Eye (tissue), 1 donor: ENCODE data around the gene SLC7A9.
"Not testable (repeated sequence)": the region's sequence is repeated elsewhere in the genome, so short reads cannot be mapped to it uniquely, and the experiment has no call there.

Experiments used
- DNase-seq: peaks from one replicate; pipeline ENCODE4 v3.0.0-alpha.2; 2015

Gene SLC7A9

DNA sequence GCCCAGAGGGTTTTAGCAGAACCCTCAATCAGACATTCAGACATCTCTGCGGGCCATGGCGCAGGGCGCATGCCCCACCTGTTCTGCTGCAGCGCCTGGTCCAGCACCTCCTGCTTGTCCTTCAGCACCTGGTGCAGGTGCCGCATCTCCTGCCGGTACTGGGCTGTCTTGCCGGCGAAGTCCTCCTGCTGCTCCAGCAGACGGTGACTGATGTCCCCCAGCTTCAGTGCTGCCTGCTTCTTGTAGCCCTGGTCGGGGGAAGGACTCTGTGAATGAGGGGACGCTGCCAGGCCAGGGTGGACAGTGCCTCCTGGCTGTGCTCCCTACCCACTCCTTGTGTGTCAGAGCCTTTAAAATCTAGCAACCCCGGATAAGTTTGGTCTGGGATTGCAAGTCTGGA is 12.2 kb upstream of the SLC7A9 start:
- DNase-seq, result no peak

DNA sequence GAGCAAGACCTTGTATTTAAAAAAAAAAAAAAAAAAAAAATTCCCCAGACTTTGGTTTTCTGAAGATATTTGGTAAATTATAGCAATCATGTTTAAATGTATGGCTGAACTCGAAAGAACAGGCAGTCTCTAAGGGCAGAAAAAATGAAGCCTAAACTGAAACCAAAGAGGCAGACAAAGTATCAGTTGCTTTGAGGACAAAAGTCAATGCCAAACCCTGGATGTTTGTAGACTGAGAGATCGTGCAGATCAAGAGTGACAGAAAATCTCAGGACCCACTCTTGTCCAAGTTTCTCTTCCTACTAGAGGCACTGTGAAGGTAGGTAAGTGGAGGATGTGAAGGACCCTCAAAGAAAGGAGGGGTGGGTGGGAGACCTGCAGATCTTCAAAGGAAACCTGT is 11.1 kb upstream of the SLC7A9 start:
- no peak for DNase-seq

DNA sequence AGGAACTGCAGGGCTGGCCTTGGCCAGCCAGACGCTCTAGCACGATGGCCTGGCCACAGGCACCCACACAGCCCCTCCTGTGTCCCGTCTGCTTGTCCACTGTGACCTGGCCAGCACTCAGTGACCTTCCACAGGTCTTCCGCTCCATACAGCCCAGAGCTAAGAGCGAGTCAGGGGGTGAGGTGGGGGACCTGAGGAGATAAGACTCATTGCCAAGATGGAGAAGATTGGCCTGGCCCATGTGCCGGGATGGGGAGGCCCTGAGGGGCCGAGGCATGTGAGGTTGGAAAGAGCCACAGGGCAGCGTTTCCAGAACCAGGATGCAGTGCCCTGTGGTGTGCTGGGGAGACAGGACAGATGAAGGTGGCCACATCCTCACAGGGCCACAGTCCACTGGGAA is 10.2 kb upstream of the SLC7A9 start:
- no peak for DNase-seq

DNA sequence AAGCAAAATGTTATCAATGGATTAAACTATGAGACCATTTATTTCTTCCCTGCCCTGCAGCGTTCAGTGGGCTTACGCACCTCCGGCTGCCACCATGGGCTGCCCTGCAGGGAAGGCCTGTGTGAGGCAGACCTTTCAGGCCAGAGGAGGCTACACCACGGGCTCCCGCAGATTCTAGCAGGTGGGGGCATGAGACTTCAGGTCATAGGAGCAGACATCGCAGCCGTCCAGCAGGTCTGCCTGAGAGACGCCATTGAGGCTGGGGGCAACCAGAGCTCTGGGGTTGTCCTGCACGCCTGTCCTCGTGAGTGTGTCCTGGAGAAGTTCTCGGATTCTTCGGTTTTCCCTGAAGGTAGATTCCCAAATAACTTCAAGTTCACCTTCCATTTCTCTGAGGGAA is 9.4 kb upstream of the SLC7A9 start:
- no peak for DNase-seq

DNA sequence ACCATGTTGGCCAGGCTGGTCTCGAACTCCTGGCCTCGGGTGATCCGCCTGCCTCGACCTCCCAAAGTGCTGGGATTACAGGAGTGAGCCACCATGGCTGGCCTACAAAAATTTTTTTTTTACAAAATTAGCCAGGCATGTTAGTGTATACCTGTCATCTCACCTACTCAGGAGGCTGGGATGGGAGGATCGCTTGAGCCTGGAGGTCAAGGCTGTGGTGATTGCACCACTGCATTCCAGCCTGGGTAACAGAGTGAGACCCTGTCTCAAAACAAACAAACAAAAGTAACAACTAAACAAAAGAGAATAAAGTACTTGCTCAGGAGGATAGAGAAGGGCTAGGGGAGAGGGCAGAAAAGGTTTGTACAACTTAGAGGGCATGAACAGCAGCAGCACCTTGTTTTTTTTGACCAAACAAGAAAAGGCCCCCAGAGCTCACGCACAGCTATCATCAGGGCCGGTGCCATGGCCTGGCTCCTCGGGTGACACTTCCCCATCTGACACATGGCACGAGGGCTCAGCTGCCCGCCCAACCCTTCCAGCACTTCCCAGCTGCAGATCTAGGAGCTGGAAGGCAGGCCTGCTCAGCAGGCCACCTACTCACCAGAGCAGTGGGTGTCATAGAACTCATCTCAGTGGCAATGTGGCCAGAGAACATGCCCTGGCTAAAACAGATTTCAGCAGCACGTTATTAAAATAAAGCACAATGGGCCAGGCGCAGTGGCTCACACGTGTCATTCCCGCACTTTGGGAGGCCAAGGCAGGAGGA is 8.6 kb upstream of the SLC7A9 start:
- no peak for DNase-seq

DNA sequence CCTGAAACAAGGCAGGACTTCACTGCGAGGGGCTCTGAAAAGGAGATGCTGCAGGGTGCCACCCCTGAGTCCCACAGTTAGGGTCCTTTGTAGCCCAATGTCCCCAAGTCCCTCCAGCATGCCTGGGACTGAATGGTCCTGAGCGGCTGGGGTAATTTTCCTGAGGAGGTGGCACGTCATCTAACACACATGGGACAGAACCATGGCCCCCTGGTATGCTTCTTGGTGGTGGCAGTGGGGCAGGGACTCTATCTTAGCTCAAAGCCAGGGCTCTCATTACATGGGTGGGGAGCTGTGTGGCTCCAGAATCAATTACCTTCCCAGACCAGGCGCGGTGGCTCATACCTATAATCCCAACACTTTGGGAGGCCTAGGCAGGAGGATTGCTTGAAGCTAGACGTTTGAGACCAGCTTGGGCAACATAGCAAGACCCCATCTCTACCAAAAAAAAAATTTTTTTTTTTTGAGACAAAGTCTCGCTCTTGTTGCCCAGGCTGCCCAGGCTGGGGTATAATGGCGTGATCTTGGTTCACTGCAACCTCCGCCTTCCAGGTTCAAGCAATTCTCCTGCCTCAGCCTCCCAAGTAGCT is 7.9 kb upstream of the SLC7A9 start:
- no peak for DNase-seq

DNA sequence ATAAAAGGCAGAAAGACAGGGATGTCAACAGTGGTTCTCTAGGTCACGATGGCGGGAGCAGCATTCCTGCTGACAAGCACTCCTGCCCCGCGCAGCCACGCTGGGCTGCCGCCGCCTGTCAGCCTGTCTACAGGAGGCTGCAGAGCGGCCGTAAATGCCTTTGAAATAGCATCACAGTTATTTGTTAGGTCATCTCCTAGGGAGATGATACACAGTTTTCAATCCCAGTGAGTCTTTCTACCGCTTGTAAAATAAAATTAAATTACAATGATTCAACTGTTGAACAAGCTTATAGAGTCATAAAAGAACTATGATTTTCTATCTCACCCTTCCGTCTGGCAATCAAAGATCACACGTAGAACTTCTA is 7.3 kb upstream of the SLC7A9 start:
- DNase-seq, result no peak

DNA sequence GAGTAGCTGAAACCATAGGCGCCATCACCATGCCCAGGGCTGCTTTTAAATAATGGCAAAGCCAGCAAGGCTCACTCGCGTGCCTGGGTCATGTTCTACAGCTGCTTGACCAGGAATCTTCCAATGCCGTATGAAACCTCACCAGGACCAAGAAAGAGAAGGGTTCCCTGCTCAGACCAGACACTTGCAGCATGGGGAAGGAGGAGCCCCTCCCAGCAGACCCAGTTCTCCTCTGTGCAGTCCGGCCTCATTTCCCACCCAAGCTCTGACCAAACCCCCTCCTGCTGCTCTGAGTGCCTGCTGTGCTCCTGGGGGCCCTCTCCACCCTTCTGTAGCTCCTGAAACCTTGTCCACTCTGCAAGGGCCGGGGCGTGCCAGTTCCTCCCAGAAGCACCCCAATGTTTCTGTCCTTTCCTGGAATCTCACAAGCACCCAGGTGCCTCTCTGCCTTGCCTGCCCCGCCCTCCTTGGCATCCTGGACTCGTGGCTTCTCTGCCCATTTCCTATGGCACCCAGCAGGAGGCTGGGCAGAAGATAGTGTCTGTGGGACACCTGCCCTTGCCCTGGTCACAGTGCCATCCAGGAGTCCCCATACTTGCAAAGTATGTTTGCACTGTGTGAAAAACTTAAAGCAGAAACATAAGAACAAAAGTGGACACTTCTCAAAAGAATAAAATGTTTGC is 6.8 kb upstream of the SLC7A9 start:
- DNase-seq, result no peak

DNA sequence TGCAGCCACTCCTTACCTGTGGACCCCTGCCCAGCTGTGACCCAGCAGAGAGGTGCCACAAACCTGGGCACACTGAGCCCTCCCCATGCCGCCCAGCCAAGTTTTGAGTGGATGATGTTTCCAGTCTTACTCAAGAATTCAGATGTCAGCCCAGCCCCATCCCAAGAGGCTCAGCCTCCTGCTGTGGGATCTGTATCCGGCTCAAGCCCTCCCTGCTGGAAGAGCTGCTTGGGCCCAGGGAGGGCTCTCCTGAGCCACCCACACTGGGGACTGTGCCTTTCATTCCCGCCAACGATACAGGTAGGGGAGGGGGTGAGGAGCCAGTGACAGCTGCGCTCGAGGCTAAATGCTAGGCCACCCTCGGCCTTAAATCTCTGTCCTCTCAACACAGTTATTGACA is 5.9 kb upstream of the SLC7A9 start:
- no peak for DNase-seq

DNA sequence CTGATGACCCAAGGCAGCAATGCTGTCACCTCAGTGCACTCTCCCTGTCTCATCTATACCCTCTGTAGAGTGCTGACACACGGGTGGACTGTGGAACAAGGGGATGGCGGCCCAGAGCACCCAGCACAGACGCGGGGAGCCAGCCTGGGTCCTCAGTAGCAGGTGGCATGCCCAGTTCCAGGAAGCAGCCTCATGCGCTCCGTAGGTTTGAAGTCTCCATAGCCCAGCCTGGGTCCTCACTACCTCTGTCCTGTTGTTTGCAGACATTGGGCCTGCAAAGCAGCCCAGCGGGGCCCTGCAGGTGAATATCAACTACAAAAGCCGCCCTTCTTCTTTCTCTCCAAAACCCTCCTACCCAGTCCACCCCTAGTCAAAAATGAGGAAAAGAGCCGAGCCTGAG is 5.0 kb upstream of the SLC7A9 start:
- no peak for DNase-seq

DNA sequence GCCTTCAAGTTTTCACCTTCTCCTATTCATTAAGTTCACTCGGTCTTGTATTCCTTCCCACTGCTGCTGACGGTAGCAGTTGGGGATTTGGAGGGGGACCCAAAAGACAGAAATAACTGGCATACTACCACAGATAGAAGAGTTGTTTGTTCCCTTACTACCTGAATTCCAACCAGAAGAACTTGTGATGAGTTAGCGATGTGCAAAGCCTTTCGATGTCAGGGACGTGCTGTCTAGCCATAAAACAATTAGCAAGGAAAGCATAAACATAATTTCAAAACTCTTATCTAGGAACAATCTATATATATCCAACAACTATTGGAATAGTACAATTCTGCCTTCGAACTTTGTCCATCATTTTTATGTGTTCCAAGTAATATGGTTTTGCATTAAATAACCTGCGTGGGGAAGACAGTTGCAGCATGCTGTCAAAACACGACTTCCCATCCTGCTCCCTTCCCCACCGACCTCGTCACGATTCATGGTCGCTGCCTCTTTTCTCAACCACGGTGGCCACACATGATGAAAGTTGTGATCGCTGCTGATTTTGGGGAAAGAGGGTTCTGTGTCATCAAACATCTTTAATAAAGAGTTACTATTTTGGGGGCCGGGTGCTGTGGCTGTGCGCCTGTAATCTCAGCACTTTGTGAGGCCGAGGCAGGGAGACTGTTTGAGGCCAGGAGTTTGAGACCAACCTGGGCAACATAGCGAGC is 3.8 kb upstream of the SLC7A9 start:
- no peak for DNase-seq

DNA sequence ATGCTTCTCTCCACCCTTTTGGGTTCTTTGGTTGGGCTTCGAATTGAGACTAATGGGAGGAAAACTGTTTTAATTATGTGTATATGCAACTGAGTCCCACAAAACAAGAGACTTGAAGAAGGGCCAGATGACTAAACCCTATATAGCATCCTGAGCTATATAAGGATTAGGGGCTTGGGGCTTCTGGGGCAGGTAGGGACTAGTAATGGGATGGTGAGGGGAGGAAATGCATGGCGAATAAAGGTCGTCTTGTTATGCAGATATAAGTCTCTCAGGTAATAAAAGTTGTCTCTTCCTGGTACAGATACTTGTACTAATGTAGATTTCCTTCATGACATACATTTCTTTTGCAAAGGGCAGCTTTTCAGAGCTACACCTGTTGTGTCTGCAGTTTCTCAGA is 2.8 kb upstream of the SLC7A9 start:
- DNase-seq, result no peak

DNA sequence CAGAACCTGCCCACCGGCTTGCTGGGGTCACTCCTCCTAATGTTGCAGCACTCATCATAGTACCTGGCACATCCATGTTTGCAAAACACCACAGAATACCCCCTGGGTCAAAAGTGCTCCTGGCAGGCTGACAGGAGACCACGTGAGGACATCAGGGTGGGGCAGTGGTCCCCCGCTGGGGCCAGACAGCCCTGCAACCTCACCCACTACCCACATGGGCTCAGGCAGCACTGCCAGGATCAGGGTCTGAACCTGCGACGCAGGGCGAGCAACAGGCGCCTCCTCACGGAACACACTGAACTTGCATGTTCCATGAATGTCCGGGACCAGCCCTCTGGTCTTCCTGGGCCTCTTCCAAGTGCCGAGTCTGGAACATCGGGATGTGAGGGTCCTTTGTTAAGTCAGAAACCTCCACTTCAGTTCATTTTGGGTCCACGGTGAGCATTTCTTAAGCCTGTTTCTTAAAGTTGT is 1.4 kb upstream of the SLC7A9 start:
- no peak for DNase-seq

DNA sequence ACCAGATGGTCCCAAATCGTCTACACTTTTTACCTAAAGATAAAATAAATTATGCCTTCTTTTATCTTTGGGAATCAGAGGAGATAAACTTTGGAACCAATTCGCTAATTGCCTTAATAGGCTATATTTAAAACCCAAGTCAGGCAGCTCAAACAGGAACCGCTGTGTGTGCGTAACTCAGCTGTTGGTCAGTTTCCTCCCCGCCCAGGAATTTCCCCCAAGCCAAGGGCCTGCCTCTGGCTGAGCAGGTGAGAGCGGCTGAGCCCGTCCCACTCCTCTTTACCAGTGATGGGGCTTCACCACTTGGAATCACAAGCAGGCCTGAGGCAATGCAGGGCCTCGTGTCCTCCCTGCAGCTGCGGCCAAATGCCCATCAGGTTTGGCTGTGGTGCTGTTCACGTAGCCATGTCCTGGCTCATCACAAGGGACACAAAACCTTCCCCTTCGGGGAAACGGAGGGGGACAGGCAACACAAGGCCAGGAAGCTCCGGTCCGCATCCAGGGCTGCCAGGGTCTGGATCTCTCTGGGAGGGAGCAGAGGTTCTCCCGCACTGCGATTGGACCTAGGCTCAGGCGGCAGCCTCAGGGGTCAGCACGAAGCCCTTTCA is 503 bp upstream of the SLC7A9 start:
- no peak for DNase-seq

DNA sequence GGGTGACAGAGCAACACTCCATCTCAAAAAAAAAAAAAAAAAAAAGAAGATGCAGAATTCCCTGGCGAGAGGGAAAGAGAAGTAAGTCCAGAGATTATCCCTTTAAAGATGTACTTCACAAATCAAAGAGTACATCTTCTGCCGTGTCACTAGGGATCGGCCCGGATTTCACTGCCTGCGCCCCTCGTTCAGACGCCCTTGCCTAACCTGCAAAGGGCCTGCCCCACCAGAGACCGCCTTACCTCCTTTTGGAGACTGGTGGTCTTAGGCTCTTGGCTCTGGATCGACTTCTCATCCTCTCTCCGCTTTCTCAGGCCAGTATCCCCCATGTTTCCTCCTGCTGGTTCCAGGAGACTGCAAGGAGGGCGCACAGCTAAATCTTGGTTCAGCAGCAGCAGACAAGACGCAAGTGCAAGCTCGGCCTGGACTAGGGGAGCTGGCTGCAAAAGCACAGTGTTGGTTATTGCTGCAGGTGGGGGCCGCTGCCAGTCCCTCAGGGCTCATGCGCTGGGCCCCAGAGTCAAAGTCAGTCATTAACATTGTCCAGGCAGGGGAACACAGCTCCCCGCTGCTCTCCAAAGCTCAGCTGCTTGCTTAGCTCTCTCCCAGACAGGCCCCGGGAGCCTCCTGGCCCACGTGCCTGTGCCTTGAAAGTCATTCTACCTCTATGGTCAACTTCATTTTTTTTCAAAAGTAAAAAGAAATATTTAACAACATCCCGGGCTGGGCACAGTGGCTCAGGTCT is 1.2 kb downstream of the SLC7A9 start:
- DNase-seq, result no peak

DNA sequence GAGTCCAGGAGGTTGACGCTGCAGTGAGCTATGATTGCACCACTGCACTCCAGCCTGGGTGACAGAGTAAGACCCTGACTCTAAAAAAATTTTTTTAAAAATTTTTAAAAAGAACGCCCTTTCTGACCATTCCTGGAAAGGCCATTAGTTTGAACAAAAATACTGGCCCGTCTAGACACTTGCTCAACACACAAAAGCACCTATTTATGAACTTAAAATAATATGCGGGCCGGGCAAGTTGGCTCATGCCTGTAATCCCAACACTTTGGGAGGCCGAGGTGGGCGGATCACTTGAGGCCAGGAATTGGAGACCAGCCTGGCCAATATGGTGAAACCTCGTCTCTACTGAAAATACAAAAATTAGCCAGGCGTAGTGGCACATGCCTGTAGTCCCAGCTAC is 2.1 kb downstream of the SLC7A9 start:
- DNase-seq, result not testable (repeated sequence)

DNA sequence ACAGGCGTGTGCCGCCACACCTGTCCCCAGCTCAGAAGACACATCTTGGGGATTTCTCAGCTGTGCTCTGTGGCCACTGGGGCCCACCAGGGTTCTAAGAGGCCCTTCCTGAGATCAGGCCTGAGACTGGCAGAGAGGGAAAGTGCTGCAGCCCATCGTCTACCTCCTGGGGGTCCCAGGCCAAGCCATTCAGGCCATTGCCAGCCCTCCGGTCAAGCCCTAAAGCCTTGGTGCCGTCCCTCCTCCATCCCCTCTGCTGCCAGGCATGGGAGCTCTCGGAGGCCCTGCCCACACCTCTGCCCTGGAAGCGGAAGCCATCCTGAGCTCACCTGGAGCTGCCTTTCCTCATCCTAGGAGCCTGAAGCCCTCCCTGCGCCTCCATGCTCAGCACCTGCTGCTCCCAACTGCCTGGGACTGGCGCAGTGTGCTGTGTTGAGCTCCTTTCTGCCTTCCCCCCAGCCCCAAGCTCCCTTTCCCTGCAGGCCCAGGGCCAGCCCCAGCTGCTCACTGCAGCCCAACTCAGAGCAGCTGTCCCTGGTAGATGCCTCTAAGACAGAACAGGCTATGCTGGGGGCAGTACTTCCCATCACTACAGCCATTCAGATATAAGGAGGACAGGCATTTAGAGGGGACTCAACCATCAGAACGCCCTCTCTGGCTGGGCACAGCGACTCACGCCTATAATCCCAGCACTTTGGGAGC is 2.9 kb downstream of the SLC7A9 start:
- peak; percentile 9 for DNase-seq

DNA sequence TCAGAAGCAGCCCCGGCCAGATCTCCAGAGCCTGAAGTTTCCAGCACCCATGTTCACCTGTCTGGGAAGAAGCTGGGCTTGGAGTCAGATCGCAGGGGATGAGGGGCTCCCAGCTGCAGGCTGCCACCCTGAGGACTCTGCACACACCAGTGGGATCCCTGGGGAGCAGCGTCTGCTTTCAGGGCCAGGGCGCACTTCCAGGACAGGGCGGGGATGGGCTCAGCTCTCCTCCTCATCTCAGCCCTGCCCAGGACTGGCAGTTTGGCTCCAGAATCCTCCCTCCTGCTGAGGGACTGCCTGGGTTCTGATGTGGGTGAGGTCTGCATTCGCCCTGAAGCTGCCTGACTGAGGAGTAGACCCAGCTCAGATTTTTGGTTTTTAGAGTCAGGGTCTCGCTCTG is 3.5 kb downstream of the SLC7A9 start:
- DNase-seq, result no peak

DNA sequence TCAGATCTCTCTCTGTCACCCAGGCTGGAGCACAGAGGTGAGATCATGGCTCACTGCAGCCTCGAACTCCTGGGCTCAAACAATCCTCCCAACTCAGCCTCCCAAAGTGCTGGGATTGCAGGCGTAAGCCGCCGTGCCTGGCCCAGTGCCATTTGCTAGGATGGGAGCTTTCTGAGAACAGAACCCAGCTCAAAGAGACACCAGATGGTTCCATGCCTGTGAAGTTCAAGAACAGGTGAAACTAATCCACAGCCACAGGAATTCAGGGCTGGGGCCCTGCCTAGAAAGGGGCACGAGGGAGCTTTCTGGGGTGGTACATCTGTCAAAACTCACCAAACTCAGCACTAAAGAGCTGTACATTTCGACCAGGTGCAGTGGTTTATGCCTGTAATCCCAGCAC is 4.2 kb downstream of the SLC7A9 start:
- no peak for DNase-seq

DNA sequence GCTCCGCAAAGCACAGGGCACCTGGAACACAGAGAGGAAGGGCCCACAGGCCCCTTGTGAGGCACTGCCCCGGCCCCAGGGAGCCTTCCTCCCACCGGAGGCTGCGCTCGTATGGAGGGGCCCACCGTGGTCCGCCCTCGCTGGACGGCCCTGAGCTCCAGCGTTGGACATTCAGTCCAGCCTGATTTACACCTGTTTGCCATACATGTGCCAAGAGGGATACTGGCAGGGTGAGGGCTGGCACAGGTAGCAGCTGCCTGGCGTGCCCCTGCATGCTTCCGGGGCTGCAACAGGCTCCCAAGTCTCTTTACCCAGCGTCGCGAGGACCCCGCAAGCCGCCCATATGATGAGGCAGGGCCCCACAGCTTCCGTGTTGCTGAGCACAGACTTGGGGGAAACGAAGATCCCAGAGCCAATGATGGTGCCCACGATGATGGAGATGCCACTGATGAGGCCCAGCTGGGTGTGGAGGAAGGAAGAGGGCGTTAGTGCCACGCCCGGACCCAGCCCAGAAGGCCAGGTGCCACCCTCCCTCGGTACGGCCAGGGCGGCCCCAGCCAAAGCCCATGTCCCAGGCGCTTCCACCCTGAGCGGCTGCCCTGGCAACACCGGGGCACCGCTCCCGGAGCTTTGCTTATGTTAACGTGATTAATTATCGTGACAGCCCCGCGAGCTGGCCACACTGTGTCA is 5.1 kb downstream of the SLC7A9 start:
- no peak for DNase-seq

DNA sequence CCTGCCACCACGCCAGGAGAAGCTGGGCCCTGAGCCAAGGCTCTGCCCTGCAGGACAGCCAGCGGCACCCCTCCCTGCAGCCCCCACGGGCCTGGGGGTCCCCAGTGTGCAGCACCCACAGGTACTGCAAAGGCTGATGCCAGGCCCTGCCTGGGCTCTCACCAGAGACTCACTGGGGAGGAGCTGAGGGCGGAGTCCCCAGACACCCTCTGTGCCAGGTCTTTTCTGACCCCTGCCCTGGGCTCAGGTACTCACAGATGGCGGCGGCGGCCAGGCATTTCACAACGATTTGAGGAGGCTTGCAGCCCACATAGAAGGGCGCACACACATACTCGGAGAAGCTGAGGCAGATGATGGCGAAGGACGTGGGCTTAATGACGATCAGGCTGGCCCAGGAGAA is 5.7 kb downstream of the SLC7A9 start:
- no peak for DNase-seq
